ENCODE results near the gene PYCARD.
"Not testable (repeated sequence)": the region's sequence is repeated elsewhere in the genome, so short reads cannot be mapped to it uniquely, and the experiment has no call there.

Gene PYCARD

GRCh38 chr16:31202414-31203375 is at the start of gene PYCARD:
TSS of gene PYCARD (minus strand) at chr16:31202760. CDS start at chr16:31202690, 70 bp downstream.
- no peak for DNase-seq (ENCODE audit: low read depth)

DNA sequence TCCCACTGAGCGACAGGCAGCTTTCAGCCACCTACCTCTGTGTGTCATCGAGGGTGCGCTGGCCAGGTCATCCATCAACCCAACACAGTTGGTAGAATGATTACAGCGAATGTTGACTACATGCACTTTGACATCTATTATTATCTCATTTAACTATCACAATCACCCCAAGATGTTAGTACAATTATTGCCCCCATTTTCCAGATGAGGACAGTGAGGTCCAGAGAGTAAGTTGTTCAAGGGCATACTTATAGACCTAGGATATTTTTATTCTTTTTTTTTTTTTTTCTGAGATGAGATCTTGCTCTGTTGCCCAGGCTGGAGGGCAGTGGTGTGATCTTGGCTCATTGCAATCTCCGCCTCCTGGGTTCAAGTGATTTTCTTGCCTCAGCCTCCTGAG is 48.9 kb upstream of the PYCARD start:
- DNase-seq (ENCODE audit: low read depth): no peak

GRCh38 chr16:31250782-31251384 is 48.3 kb upstream of the PYCARD start:
- DNase-seq (ENCODE audit: low read depth): no peak

DNA sequence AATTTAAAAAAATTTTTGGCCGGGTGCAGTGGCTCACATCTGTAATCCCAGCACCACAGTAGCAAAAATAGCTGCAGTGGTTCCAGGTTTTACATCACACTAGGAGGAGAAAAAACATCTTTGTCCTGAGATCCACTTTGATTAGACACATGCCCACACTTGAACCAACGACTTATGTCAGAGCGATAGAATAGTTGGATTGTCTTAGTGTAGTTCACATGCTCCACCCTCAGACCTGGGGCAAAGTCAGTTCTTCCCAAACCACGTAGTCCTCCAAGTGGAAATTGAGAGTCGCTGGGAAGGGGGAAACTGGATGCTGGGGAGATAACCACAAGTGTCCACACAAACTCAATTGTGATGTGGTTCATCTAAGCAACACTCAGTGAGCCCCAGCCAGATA is 45.8 kb upstream of the PYCARD start:
- DNase-seq (ENCODE audit: low read depth): no peak

- DNase-seq (ENCODE audit: low read depth): no peak
Measured at GRCh38 chr16:31246296-31246695, 43.7 kb upstream of the PYCARD start.

DNA sequence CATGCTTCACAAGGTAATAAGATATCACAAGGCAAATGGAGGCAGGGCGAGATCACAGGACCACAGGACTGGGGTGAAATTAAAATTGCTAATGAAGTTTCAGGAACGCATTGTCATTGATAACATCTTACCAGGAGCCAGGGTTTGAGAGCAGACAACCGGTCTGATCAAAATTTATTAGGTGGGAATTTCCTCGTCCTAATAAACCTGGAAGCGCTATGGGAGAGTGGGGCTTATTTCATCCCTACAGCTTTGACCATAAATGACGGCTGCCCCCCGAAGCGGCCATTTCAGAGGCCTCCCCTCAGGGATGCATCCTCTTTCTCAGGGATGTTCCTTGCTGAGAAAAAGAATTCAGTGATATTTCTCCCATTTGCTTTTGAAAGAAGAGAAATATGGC is 43.0 kb upstream of the PYCARD start:
- DNase-seq (ENCODE audit: low read depth): not testable (repeated sequence)

DNA sequence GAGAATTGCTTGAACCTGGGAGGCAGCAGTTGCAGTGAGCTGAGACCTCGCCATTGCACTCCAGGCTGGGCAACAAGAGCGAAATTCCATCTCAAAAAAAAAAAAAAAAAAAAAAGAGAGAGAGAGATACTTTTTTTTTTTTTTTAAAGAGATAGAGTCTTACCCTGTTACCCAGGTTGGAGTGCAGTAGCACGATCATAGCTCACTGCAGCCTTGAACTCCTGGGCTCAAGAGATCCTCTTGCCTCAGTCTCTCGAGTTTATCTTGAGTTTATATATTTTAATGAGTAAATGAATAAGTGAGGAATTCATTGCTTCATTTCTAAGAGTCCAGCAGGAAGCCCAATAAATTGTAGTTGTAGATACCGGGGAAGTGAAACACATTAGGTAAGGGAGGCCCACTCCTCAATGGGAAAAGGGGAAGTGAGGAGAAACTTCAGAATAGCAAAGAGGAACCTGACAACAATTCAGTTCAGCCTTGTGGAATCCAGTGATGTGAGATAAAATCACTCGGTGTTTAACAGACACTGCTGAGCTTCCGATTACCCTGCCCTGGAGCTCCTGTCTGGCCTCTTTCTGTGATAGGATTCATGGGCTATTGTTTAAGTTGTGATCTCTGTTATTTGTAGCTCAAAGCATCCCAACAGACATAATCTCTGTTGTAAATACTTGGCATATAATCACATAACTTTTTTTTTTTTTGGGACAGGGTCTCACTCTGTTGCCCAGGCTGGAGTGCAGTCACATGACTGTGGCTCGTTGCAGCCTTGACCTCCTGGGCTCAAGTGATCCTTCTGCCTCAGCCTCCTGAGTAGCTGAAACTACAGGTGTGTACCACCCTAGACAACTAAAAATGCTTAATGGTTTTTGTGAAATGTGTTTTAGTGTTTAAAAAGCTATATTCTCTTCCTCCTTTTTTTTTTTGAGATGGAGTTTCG is 41.4 kb upstream of the PYCARD start:
- DNase-seq (ENCODE audit: low read depth): peak; percentile 55

DNA sequence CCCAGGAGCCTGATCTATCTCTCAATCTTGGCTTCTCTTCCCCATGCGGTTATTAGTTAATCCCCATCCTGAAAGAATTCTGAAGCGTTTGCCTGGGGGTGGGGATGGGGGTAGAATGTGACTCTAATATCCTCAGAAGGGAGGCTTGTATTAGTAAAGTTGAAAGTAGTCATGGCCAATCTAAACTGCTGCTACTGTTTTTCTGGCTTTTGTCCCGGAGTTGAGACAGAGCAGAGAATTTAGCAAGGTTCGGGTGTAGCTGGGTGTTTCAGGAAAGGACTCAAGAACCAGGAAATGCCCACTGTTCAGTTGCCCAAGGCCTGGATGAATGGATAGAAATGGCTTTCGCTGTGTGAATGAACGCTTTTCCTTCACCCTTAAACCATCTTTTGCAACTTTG is 39.6 kb upstream of the PYCARD start:
- no peak for DNase-seq (ENCODE audit: low read depth)

GRCh38 chr16:31238041-31238440 is 35.5 kb upstream of the PYCARD start:
- DNase-seq (ENCODE audit: low read depth): no peak

DNA sequence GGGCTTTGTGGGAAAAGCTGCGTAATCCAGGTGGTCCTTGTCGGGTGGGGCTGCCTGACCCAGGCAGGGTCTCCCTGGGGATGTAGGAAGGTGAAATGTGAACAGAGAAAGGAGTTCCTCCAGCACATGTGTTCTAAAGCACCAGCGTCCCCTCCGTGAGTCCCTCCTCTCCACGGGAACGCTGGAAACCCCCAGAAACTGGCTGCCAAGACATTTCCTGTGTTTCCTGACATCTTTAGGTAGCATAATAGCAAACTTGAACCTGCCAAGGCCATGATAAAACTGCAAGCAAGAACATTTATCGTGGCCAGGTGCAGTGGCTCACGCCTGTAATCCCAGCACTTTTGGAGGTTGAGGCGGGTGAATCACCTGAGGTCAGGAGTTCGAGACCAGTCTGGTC is 26.9 kb upstream of the PYCARD start:
- DNase-seq (ENCODE audit: low read depth): no peak

GRCh38 chr16:31228206-31228605 is 25.6 kb upstream of the PYCARD start:
- DNase-seq (ENCODE audit: low read depth): no peak

DNA sequence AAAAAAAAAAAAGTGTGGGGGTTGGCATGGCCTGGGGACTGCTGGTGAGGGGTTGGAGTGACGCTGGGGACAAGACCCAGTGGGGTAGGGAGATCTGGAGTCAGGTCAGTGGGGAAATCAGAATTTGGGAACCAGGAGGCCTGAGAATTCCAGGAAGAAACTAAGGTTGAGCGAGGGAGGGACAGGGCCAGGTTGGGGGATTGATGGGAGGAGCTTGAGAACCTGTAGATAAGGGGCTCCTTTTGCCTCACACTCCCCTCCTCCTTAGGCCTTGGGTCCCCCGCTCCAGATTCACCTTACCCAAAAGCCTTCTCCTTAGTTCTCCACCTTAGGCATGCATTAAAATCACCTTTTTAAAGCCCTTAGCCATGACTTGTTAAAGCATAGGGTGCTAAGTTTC is 22.6 kb upstream of the PYCARD start:
- no peak for DNase-seq (ENCODE audit: low read depth)

DNA sequence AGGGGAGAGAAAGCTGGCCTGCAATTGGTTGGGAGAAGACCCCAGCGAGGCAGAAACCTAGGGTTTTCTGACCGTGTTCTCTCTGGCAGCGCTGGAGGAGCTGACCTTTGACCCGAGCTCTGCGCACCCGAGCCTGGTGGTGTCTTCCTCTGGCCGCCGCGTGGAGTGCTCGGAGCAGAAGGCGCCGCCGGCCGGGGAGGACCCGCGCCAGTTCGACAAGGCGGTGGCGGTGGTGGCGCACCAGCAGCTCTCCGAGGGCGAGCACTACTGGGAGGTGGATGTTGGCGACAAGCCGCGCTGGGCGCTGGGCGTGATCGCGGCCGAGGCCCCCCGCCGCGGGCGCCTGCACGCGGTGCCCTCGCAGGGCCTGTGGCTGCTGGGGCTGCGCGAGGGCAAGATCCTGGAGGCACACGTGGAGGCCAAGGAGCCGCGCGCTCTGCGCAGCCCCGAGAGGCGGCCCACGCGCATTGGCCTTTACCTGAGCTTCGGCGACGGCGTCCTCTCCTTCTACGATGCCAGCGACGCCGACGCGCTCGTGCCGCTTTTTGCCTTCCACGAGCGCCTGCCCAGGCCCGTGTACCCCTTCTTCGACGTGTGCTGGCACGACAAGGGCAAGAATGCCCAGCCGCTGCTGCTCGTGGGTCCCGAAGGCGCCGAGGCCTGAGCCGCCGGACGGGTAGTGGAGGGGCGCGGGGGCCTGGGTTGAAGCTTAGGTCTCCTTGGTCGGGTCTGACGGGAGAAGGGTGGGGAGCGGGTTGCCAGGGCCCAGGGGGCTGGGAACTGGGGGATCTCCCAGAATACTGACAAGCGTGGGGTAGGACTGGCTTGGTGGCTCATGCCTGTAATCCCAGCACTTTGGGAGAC is 21.8 kb upstream of the PYCARD start:
- no peak for DNase-seq (ENCODE audit: low read depth)

GRCh38 chr16:31223044-31223443 is 20.5 kb upstream of the PYCARD start:
- DNase-seq (ENCODE audit: low read depth): no peak

- DNase-seq (ENCODE audit: low read depth): no peak
Measured at GRCh38 chr16:31221357-31222160, 19.0 kb upstream of the PYCARD start.

DNA sequence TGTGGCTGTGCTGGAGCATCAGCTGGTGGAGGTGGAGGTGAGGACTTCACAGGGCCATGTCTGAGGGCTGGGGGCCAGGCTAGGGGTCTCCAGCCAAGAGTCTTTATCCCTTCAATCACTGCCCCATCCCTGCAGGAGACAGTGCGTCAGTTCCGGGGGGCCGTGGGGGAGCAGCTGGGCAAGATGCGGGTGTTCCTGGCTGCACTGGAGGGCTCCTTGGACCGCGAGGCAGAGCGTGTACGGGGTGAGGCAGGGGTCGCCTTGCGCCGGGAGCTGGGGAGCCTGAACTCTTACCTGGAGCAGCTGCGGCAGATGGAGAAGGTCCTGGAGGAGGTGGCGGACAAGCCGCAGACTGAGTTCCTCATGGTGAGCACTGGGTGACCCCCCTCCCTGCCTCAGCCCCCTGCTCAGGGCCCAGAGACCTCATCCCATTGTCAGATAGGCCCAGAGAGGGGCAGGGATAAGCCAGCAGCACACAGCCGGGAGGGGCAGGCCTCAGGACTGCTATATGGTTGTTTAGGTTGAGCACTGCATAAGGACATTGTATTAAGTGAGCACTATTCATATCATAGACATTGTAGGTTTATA is 16.7 kb upstream of the PYCARD start:
- no peak for DNase-seq (ENCODE audit: low read depth)

DNA sequence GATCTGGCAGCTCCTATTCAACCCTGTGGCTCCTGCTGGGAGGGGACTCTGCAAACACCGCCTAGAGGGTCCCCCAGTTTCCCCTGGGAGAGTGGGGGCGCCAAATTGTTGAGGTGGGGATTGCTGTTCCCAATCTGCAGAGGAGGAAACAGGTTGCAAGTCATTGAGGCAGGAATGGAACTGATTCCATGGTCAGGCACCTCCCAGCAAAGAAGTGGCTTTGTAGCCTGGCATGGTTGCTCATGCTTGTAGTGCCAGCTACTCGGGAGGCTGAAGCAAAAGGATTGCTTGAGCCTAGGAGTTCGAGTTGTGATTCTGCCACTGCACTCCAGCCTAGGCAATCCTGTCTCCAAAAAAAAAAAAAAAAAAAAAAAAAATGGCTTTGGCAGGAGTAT is 14.6 kb upstream of the PYCARD start:
- DNase-seq (ENCODE audit: low read depth): no peak

GRCh38 chr16:31216422-31217135 is 14.0 kb upstream of the PYCARD start, which contains the start of gene PYDC1:
TSS of gene PYDC1 (minus strand) at chr16:31217135. CDS start at chr16:31217028, 107 bp downstream.
- no peak for DNase-seq (ENCODE audit: low read depth)
